22Rv1 (cell line): ENCODE data around the gene MAP3K14.

Experiments used
- H3K27ac ChIP-seq: fragments of 450-650 bp; 2 replicates; pipeline ENCODE4 v1.5.1; 2017
- ZFX ChIP-seq: fragments of 450-650 bp; IDR thresholded peaks from 2 replicates; pipeline ENCODE4 v1.6.1; 2017; ENCODE audit warnings: antibody characterized with exemption, borderline replicate concordance
- TF ChIP-seq, protein P1 (sequence below): fragments of 450-650 bp; IDR thresholded peaks from 2 replicates; pipeline ENCODE4 v1.5.1; 2017; ENCODE audit warnings: mild to moderate bottlenecking

Gene MAP3K14

GRCh38 chr17:45246338-45246737 is 70.5 kb downstream of the MAP3K14 start:
- H3K27ac ChIP-seq = peak overlapping the region; percentile 85
- TF ChIP-seq ZFX = no peak
- TF ChIP-seq, protein P1, sequence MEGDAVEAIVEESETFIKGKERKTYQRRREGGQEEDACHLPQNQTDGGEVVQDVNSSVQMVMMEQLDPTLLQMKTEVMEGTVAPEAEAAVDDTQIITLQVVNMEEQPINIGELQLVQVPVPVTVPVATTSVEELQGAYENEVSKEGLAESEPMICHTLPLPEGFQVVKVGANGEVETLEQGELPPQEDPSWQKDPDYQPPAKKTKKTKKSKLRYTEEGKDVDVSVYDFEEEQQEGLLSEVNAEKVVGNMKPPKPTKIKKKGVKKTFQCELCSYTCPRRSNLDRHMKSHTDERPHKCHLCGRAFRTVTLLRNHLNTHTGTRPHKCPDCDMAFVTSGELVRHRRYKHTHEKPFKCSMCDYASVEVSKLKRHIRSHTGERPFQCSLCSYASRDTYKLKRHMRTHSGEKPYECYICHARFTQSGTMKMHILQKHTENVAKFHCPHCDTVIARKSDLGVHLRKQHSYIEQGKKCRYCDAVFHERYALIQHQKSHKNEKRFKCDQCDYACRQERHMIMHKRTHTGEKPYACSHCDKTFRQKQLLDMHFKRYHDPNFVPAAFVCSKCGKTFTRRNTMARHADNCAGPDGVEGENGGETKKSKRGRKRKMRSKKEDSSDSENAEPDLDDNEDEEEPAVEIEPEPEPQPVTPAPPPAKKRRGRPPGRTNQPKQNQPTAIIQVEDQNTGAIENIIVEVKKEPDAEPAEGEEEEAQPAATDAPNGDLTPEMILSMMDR = no peak

GRCh38 chr17:45244725-45245656 is 71.8 kb downstream of the MAP3K14 start:
- TF ChIP-seq, protein P1 = no peak
- no peak for TF ChIP-seq ZFX
- H3K27ac ChIP-seq = peak overlapping the region; percentile 71

GRCh38 chr17:45243750-45244149 is 73.1 kb downstream of the MAP3K14 start:
- TF ChIP-seq ZFX = no peak
- TF ChIP-seq, protein P1 = no peak
- H3K27ac ChIP-seq = peak overlapping the region; percentile 71

- TF ChIP-seq ZFX = no peak
- TF ChIP-seq, protein P1 = no peak
- H3K27ac ChIP-seq = peak overlapping the region; percentile 71
Measured at GRCh38 chr17:45242029-45242414, 74.8 kb downstream of the MAP3K14 start.

GRCh38 chr17:45241328-45242028 is 75.3 kb downstream of the MAP3K14 start:
- TF ChIP-seq, protein P1 = no peak
- no peak for TF ChIP-seq ZFX
- peak overlapping the region; percentile 71 for H3K27ac ChIP-seq

DNA sequence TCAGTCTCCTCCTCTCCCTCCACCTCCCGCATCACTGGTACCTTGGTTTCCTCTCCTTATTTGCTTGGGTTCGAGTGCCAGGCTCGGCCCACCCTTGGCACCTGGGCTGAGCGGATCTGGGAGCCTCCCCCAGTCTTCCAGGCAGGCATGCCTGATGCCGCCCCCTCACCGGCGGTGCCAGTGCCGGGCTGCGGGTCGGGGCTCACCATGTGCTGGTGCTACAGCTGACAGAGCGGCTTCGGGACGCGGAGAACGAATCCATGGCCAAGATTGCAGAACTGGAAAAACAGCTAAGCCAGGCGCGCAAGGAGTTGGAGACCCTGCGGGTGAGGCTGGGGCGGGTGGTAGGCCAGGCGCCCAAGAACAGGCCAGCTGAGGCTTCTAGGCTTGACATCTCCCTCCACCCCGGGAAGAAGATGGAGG is 75.9 kb downstream of the MAP3K14 start:
- peak overlapping the region; percentile 71; the same call in 1 of the 2 replicates for H3K27ac ChIP-seq
- TF ChIP-seq, protein P1 = no peak
- TF ChIP-seq ZFX = no peak
